HepG2 (cell line): ENCODE results near the gene CASZ1. TPM values are rescaled to one million over a fixed set of nuclear protein-coding genes. Genes with fewer than 3 reads are reported as not detected.
A peak's percentile ranks its signal among the peaks of the same experiment; 100 is the strongest.

Experiments
- ATF7 ChIP-seq, 2 experiments: fragments of 450-650 bp in 1 of 2; sonication (generic) in 1 of 2; formaldehyde crosslinking in 1 of 2; IDR thresholded peaks; 2 replicates each; pipeline versions ENCODE4 v1.4.0 to v1.6.1; 2016 to 2020; ENCODE audit warnings: antibody characterized with exemption in 1 of 2, mild to moderate bottlenecking in 1 of 2, missing genetic modification reagents in 1 of 2
- DPF2 ChIP-seq: sonication (generic); formaldehyde crosslinking; IDR thresholded peaks from 2 replicates; pipeline ENCODE4 v1.4.0; 2020; ENCODE audit warnings: mild to moderate bottlenecking, low read depth, missing genetic modification reagents, borderline replicate concordance
- GABPB1 ChIP-seq: IDR thresholded peaks from 2 replicates; pipeline ENCODE4 v1.6.1; 2016; ENCODE audit warnings: mild to moderate bottlenecking, missing genetic modification reagents, moderate library complexity, missing compliant biosample characterization
- GATAD2A ChIP-seq: IDR thresholded peaks from 2 replicates; pipeline ENCODE4 v1.6.1; 2016
- HINFP ChIP-seq: sonication (generic); formaldehyde crosslinking; IDR thresholded peaks from 2 replicates; pipeline ENCODE4 v1.4.0; 2020; ENCODE audit warnings: low read depth, mild to moderate bottlenecking, missing genetic modification reagents
- HNRNPUL1 ChIP-seq: fragments of 200-400 bp; formaldehyde crosslinking; IDR thresholded peaks from 2 replicates; pipeline ENCODE4 v1.6.1; 2017; ENCODE audit warnings: low read depth, mild to moderate bottlenecking, low read length, moderate library complexity
- HOXA7 ChIP-seq: sonication (generic); formaldehyde crosslinking; IDR thresholded peaks from 2 replicates; pipeline ENCODE4 v1.8.1; 2022; ENCODE audit warnings: mild to moderate bottlenecking, missing genetic modification reagents, moderate library complexity
- KAT8 ChIP-seq: IDR thresholded peaks from 2 replicates; pipeline ENCODE4 v1.6.1; 2016; ENCODE audit warnings: missing genetic modification reagents, missing compliant biosample characterization
- PHF21A ChIP-seq: sonication (generic); formaldehyde crosslinking; IDR thresholded peaks from 2 replicates; pipeline ENCODE4 v1.5.0; 2020; ENCODE audit warnings: mild to moderate bottlenecking, missing genetic modification reagents
- PRDM10 ChIP-seq: sonication (generic); formaldehyde crosslinking; IDR thresholded peaks from 2 replicates; pipeline ENCODE4 v1.4.0; 2020; ENCODE audit warnings: low read depth, missing genetic modification reagents
- SAP130 ChIP-seq: IDR thresholded peaks from 2 replicates; pipeline ENCODE4 v1.6.1; 2016; ENCODE audit warnings: low read depth
- SOX13 ChIP-seq, 3 experiments: fragments of 450-650 bp in 1 of 3; sonication (generic) in 1 of 3; formaldehyde crosslinking in 1 of 3; IDR thresholded peaks in 2 of 3; conservative IDR thresholded peaks in 1 of 3; 2 replicates each; pipeline versions ENCODE4 v1.5.0 to v1.6.1; 2016 to 2020; ENCODE audit warnings: antibody characterized with exemption in 1 of 3, mild to moderate bottlenecking in 1 of 3, missing compliant biosample characterization in 1 of 3, missing genetic modification reagents in 1 of 3, moderate library complexity in 1 of 3
- ZBTB38 ChIP-seq: sonication (generic); formaldehyde crosslinking; IDR thresholded peaks from 2 replicates; pipeline ENCODE4 v1.5.1; 2020; ENCODE audit warnings: mild to moderate bottlenecking, missing genetic modification reagents
- ZFX ChIP-seq: sonication (generic); formaldehyde crosslinking; IDR thresholded peaks from 2 replicates; pipeline ENCODE4 v1.4.0; 2020; ENCODE audit warnings: mild to moderate bottlenecking, low read depth, missing genetic modification reagents, moderate library complexity
- ZNF296 ChIP-seq: sonication (generic); formaldehyde crosslinking; conservative IDR thresholded peaks from 2 replicates; pipeline ENCODE4 v1.5.0; 2020; ENCODE audit warnings: mild to moderate bottlenecking, missing genetic modification reagents
- ZNF460 ChIP-seq: sonication (generic); formaldehyde crosslinking; IDR thresholded peaks from 2 replicates; pipeline ENCODE4 v1.5.1; 2020; ENCODE audit warnings: missing genetic modification reagents, mild to moderate bottlenecking, borderline replicate concordance
- ZNF513 ChIP-seq: sonication (generic); formaldehyde crosslinking; conservative IDR thresholded peaks from 2 replicates; pipeline ENCODE4 v1.5.0; 2020; ENCODE audit warnings: missing genetic modification reagents
- ZNF724P ChIP-seq: sonication (generic); formaldehyde crosslinking; IDR thresholded peaks from 2 replicates; pipeline ENCODE4 v1.8.0; 2022; ENCODE audit warnings: missing genetic modification reagents, borderline replicate concordance
- ZNF800 ChIP-seq: sonication (generic); formaldehyde crosslinking; IDR thresholded peaks from 2 replicates; pipeline ENCODE4 v1.4.0; 2020; ENCODE audit warnings: missing genetic modification reagents
- polyA plus RNA-seq, 8 experiments: library from polyadenylated mRNA; depleted of rRNA in 3 of 8; stranded (reverse) in 7 of 8; unstranded in 1 of 8; fragments of >200 nt; fragmentation: Illumina TruSeq in 4 of 8; extraction: Trizol in 4 of 8; gene quantifications; 2 replicates each; pipeline versions ENCODE4 v1.2.1 to v1.2.3, GENCODE V29; 2011 to 2016; ENCODE audit warnings: low read depth in 4 of 8, missing spikeins in 1 of 8, mixed read lengths in 1 of 8; ENCODE audit not compliant: insufficient read depth in 1 of 8
- total RNA-seq, 5 experiments: library from RNA; depleted of rRNA; stranded (reverse); fragments of >200 nt; fragmentation: Illumina TruSeq; extraction: Trizol; gene quantifications; 2 replicates each; pipeline ENCODE4 v1.2.3, GENCODE V29; 2016; ENCODE audit warnings: low read depth in 1 of 5

CASZ1 gene
- total and polyA plus RNA-seq, 2 of the 13 experiments (the other 11 are each of a cell fraction or from before 2014, with no cell fraction given) = 1.9 to 3.7 TPM

- TF ChIP-seq ZNF513 (CRISPR knock-in tag) = no peak
- TF ChIP-seq HINFP = peak; percentile 53; the same call in 1 of the 2 replicates
- 0 out of 2 replicates have a peak, but pooled peaks have one; percentile 25 for TF ChIP-seq ZBTB38 (CRISPR knock-in tag)
- TF ChIP-seq DPF2 (CRISPR knock-in tag) = 0 out of 2 replicates have a peak, but pooled peaks have one; percentile 25
- TF ChIP-seq HNRNPUL1 = no peak
- 0 out of 2 replicates have a peak, but pooled peaks have one; percentile 36 for TF ChIP-seq ZNF296 (CRISPR knock-in tag)
- peak; percentile 21; the same call in 1 of the 2 replicates for TF ChIP-seq GATAD2A
- peak; percentile 59 for TF ChIP-seq SAP130 (CRISPR knock-in tag)
- TF ChIP-seq ZFX (CRISPR knock-in tag) = peak; percentile 77
- TF ChIP-seq PRDM10 (CRISPR knock-in tag) = no peak
- peak; percentile 60; the same call in 1 of the 2 replicates for TF ChIP-seq PHF21A
- no peak for TF ChIP-seq ATF7 (IDR thresholded peaks at IDR 0.05)
- TF ChIP-seq ATF7 (CRISPR knock-in tag; IDR thresholded peaks at IDR 0.05) = no peak
- TF ChIP-seq SOX13 (IDR thresholded peaks at IDR 0.05) = no peak
- TF ChIP-seq SOX13 (CRISPR knock-in tag; conservative IDR thresholded peaks at IDR 0.05 in 1 of 2, IDR thresholded peaks at IDR 0.05 in 1 of 2) = peak in 1 of 2 experiments; percentile 53; a peak in 1 of 4 replicates
- no peak for TF ChIP-seq KAT8 (CRISPR knock-in tag)
- TF ChIP-seq ZNF800 (CRISPR knock-in tag) = no peak
- TF ChIP-seq ZNF460 (CRISPR knock-in tag) = no peak
- peak; percentile 35; the same call in 1 of the 2 replicates for TF ChIP-seq GABPB1 (CRISPR knock-in tag)
- TF ChIP-seq ZNF724P (CRISPR knock-in tag) = no peak
- no peak for TF ChIP-seq HOXA7 (CRISPR knock-in tag)
Measured at GRCh38 chr1:10667861-10668761, 128.3 kb downstream of the CASZ1 start (continued).
